Measurements from ENCODE around the gene PDZD2. TPM values are rescaled to one million over a fixed set of nuclear protein-coding genes. Genes with fewer than 3 reads are reported as not detected.

PDZD2 gene
- total RNA-seq, 5 donors from 2014 or later (not counting 1 experiment from before 2014, with no cell fraction given) = 0.66 to 2.2 (median 1.2) TPM

GRCh38 chr5:32131604-32132003 is 492.7 kb downstream of the PDZD2 start:
- DNase-seq = no peak
- H3K4me1 Mint-ChIP-seq = peaks cover 37 to 52% (median 45%) of the 10 kb centered on the region in 3 donors
- H3K27ac Mint-ChIP-seq = no peak overlapping the region
- POLR2A ChIA-PET = interaction anchor here in 1 of 2 donors (0.5 kb wide), 1 partner anchor 249 kb away, joined by 4 read pairs; no protein-coding TSS in a partner anchor
- H3K27me3 ChIP-seq (replicated peaks in 1 of 2; ENCODE audit: control insufficient read depth in 2 of 2, extremely low read depth in 1 of 2, insufficient read depth in 2 of 2, low read length in 1 of 2) = no peaks in the 10 kb centered on the region
- no peak for ATAC-seq (replicated peaks in 1 of 4)
- no peaks in the 10 kb centered on the region for H3K9me3 ChIP-seq
- CTCF ChIA-PET = interaction anchor here in 1 of 2 donors (0.5 kb wide), 1 partner anchor 15 kb away, joined by 5 read pairs; no protein-coding TSS in a partner anchor
- no peaks in the 10 kb centered on the region for H3K27me3 Mint-ChIP-seq
- H3K4me1 ChIP-seq (ENCODE audit: control insufficient read depth in 1 of 2, extremely low read depth in 1 of 2, insufficient read depth in 2 of 2, low read length in 2 of 2) = peaks cover 0 to 8% of the 10 kb centered on the region in 2 experiments
- peaks cover 0 to 27% of the 10 kb centered on the region in 2 donors for H3K36me3 ChIP-seq (ENCODE audit: control insufficient read depth in 2 of 2, extremely low read depth in 1 of 2, insufficient read depth in 1 of 2, low read length in 1 of 2)
- H3K9me3 Mint-ChIP-seq = no peaks in the 10 kb centered on the region
- H3K27ac ChIP-seq (ENCODE audit: low read length) = no peak overlapping the region
- no peak overlapping the region for H3K4me3 Mint-ChIP-seq
- peaks cover 46% of the 10 kb centered on the region for H3K36me3 Mint-ChIP-seq
- WGBS (ENCODE audit: insufficient coverage) = no CpG with 5 or more reads among the region's 1 CpG
- no peak overlapping the region for H3K4me3 ChIP-seq (ENCODE audit: control insufficient read depth in 1 of 2, extremely low read depth in 1 of 2, low read length in 1 of 2)

- no peaks in the 10 kb centered on the region for H3K27me3 Mint-ChIP-seq
- H3K4me3 Mint-ChIP-seq = no peak overlapping the region
- no peaks in the 10 kb centered on the region for H3K9me3 ChIP-seq
- POLR2A ChIA-PET = interaction anchor here in 1 of 2 donors (0.7 kb wide), 1 partner anchor 100 kb away, joined by 3 read pairs; no protein-coding TSS in a partner anchor
- ATAC-seq (replicated peaks in 1 of 4) = no peak
- peaks cover 41% of the 10 kb centered on the region for H3K36me3 Mint-ChIP-seq
- no peaks in the 10 kb centered on the region for H3K27me3 ChIP-seq (replicated peaks in 1 of 2; ENCODE audit: control insufficient read depth in 2 of 2, extremely low read depth in 1 of 2, insufficient read depth in 2 of 2, low read length in 1 of 2)
- no peak overlapping the region for H3K27ac ChIP-seq (ENCODE audit: low read length)
- peaks cover 0 to 8% of the 10 kb centered on the region in 2 experiments for H3K4me1 ChIP-seq (ENCODE audit: control insufficient read depth in 1 of 2, extremely low read depth in 1 of 2, insufficient read depth in 2 of 2, low read length in 2 of 2)
- H3K27ac Mint-ChIP-seq = peak overlapping the region in 1 of 2 donors; percentile 24
- H3K36me3 ChIP-seq (ENCODE audit: control insufficient read depth in 2 of 2, extremely low read depth in 1 of 2, insufficient read depth in 1 of 2, low read length in 1 of 2) = peaks cover 0 to 25% of the 10 kb centered on the region in 2 donors
- no peak overlapping the region for H3K4me3 ChIP-seq (ENCODE audit: control insufficient read depth in 1 of 2, extremely low read depth in 1 of 2, low read length in 1 of 2)
- peaks cover 37 to 49% (median 43%) of the 10 kb centered on the region in 3 donors for H3K4me1 Mint-ChIP-seq
- DNase-seq = no peak
- CTCF ChIA-PET = interaction anchor here in 1 of 2 donors (0.6 kb wide), 1 partner anchor 14 kb away, joined by 4 read pairs; no protein-coding TSS in a partner anchor
- no peaks in the 10 kb centered on the region for H3K9me3 Mint-ChIP-seq
Observed at GRCh38 chr5:32132757-32133156, 493.8 kb downstream of the PDZD2 start.

DNA sequence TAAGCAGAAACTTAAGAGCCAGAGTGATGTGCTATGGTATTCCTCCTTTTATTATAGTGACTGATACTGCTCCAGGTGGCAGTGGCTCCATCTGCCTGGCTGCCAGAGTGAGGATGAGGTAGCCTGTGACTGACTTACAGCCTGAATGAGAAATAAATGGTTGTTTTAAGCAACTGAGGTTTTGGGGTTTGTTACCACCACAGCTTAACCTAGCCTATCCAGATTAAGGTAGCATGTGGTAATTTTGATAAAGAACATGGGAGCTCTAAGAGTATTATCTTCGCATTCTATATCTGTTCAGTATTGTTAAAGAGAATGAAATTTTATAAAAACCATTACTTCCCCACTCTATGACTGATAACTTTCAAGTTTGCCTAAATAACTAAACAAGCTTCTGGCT is 496.2 kb downstream of the PDZD2 start:
- ChIA-PET POLR2A (no interaction called here), CTCF (no interaction called here)
- Histone ChIP-seq H3K4me3 (ENCODE audit: control insufficient read depth in 1 of 2, extremely low read depth in 1 of 2, low read length in 1 of 2) (no peak overlapping the region), H3K27ac (ENCODE audit: low read length) (no peak overlapping the region), H3K4me1 (ENCODE audit: control insufficient read depth in 1 of 2, extremely low read depth in 1 of 2, insufficient read depth in 2 of 2, low read length in 2 of 2) (no peaks in the 10 kb centered on the region), H3K36me3 (ENCODE audit: control insufficient read depth in 2 of 2, extremely low read depth in 1 of 2, insufficient read depth in 1 of 2, low read length in 1 of 2) (peaks cover 0 to 21% of the 10 kb centered on the region in 2 donors), H3K9me3 (no peaks in the 10 kb centered on the region), H3K27me3 (replicated peaks in 1 of 2; ENCODE audit: control insufficient read depth in 2 of 2, extremely low read depth in 1 of 2, insufficient read depth in 2 of 2, low read length in 1 of 2) (no peaks in the 10 kb centered on the region)
- Mint-ChIP-seq H3K36me3 (peaks cover 39% of the 10 kb centered on the region), H3K27ac (peak overlapping the region in 1 of 2 donors; percentile 44), H3K27me3 (no peaks in the 10 kb centered on the region), H3K4me1 (peaks cover 43 to 49% (median 48%) of the 10 kb centered on the region in 3 donors), H3K9me3 (no peaks in the 10 kb centered on the region), H3K4me3 (no peak overlapping the region)
- no CpG with 5 or more reads among the region's 1 CpG for WGBS (ENCODE audit: insufficient coverage)
- no peak for DNase-seq
- no peak for ATAC-seq (replicated peaks in 1 of 4)

DNA sequence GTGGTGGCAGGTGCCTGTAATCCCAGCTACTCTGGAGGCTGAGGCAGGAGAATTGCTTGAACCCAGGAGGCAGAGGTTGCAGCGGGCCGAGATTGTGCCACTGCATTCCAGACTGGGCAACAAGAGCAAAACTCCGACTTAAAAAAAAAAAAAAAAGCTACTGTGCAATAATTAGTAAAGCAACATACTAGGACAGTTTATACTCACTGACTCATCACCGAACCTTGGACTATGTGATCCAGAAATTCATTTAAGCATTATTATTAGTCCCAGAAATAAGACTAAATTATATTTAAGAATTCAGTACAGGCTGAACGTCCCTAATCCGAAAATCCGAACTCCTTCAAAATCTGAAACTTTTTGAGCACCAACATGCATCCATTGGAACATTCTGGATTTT is 497.4 kb downstream of the PDZD2 start:
- peaks cover 43 to 48% (median 46%) of the 10 kb centered on the region in 3 donors for H3K4me1 Mint-ChIP-seq
- Histone ChIP-seq H3K9me3 (no peaks in the 10 kb centered on the region), H3K4me1 (ENCODE audit: control insufficient read depth in 1 of 2, extremely low read depth in 1 of 2, insufficient read depth in 2 of 2, low read length in 2 of 2) (no peaks in the 10 kb centered on the region), H3K36me3 (ENCODE audit: control insufficient read depth in 2 of 2, extremely low read depth in 1 of 2, insufficient read depth in 1 of 2, low read length in 1 of 2) (peaks cover 0 to 21% of the 10 kb centered on the region in 2 donors), H3K27ac (ENCODE audit: low read length) (no peak overlapping the region), H3K27me3 (replicated peaks in 1 of 2; ENCODE audit: control insufficient read depth in 2 of 2, extremely low read depth in 1 of 2, insufficient read depth in 2 of 2, low read length in 1 of 2) (no peaks in the 10 kb centered on the region), H3K4me3 (ENCODE audit: control insufficient read depth in 1 of 2, extremely low read depth in 1 of 2, low read length in 1 of 2) (no peak overlapping the region)
- no peak overlapping the region for H3K4me3 Mint-ChIP-seq
- no peak for DNase-seq
- no peak overlapping the region for H3K27ac Mint-ChIP-seq
- ATAC-seq (replicated peaks in 1 of 4) = no peak
- ChIA-PET CTCF (interaction anchor here in 1 of 2 donors (0.6 kb wide), 1 partner anchor 585 kb away, joined by 5 read pairs; no protein-coding TSS in a partner anchor), POLR2A (interaction anchor here (0.6 kb wide), 2 partner anchors 22 to 244 kb away, joined by 3 read pairs; no protein-coding TSS in a partner anchor)
- H3K36me3 Mint-ChIP-seq = peaks cover 32% of the 10 kb centered on the region
- H3K27me3 Mint-ChIP-seq = no peaks in the 10 kb centered on the region
- H3K9me3 Mint-ChIP-seq = no peaks in the 10 kb centered on the region
- WGBS (ENCODE audit: insufficient coverage) = no CpG with 5 or more reads among the region's 7 CpGs

GRCh38 chr5:32138839-32139493 is 500.0 kb downstream of the PDZD2 start:
- Mint-ChIP-seq H3K36me3 (peaks cover 33% of the 10 kb centered on the region), H3K4me1 (peaks cover 30 to 34% (median 31%) of the 10 kb centered on the region in 3 donors), H3K27ac (peak overlapping the region; percentile 1 to 36), H3K9me3 (no peaks in the 10 kb centered on the region), H3K27me3 (no peaks in the 10 kb centered on the region), H3K4me3 (no peak overlapping the region)
- 100% methylated on average over 1 of the region's 7 CpGs for WGBS (ENCODE audit: insufficient coverage)
- Histone ChIP-seq H3K27me3 (replicated peaks in 1 of 2; ENCODE audit: control insufficient read depth in 2 of 2, extremely low read depth in 1 of 2, insufficient read depth in 2 of 2, low read length in 1 of 2) (no peaks in the 10 kb centered on the region), H3K4me3 (ENCODE audit: control insufficient read depth in 1 of 2, extremely low read depth in 1 of 2, low read length in 1 of 2) (no peak overlapping the region), H3K27ac (ENCODE audit: low read length) (no peak overlapping the region), H3K36me3 (ENCODE audit: control insufficient read depth in 2 of 2, extremely low read depth in 1 of 2, insufficient read depth in 1 of 2, low read length in 1 of 2) (peaks cover 0 to 15% of the 10 kb centered on the region in 2 donors), H3K9me3 (no peaks in the 10 kb centered on the region), H3K4me1 (ENCODE audit: control insufficient read depth in 1 of 2, extremely low read depth in 1 of 2, insufficient read depth in 2 of 2, low read length in 2 of 2) (no peaks in the 10 kb centered on the region)
- POLR2A ChIA-PET = interaction anchor here in 1 of 2 donors (0.6 kb wide), 1 partner anchor 1902 kb away, joined by 7 read pairs; no protein-coding TSS in a partner anchor
- ATAC-seq (replicated peaks in 1 of 4) (no peak), DNase-seq (peak in 6 of 35 experiments; percentile 4 to 18 (median 6))
- CTCF ChIA-PET = no interaction called here

- WGBS (ENCODE audit: insufficient coverage) = no CpG with 5 or more reads among the region's 6 CpGs
- H3K4me1 ChIP-seq (ENCODE audit: control insufficient read depth in 1 of 2, extremely low read depth in 1 of 2, insufficient read depth in 2 of 2, low read length in 2 of 2) = peaks cover 0 to 3% of the 10 kb centered on the region in 2 experiments
- Mint-ChIP-seq H3K27ac (no peak overlapping the region), H3K36me3 (peaks cover 22% of the 10 kb centered on the region), H3K4me3 (no peak overlapping the region), H3K27me3 (no peaks in the 10 kb centered on the region), H3K9me3 (no peaks in the 10 kb centered on the region), H3K4me1 (peaks cover 57 to 68% (median 61%) of the 10 kb centered on the region in 3 donors)
- ChIA-PET POLR2A (interaction anchor here in 1 of 2 donors (0.6 kb wide), 2 partner anchors 29 to 31 kb away, joined by 3 read pairs; no protein-coding TSS in a partner anchor), CTCF (no interaction called here)
- peaks cover 1 to 3% of the 10 kb centered on the region in 2 donors for H3K36me3 ChIP-seq (ENCODE audit: control insufficient read depth in 2 of 2, extremely low read depth in 1 of 2, insufficient read depth in 1 of 2, low read length in 1 of 2)
- H3K9me3 ChIP-seq = no peaks in the 10 kb centered on the region
- H3K27me3 ChIP-seq (replicated peaks in 1 of 2; ENCODE audit: control insufficient read depth in 2 of 2, extremely low read depth in 1 of 2, insufficient read depth in 2 of 2, low read length in 1 of 2) = no peaks in the 10 kb centered on the region
- no peak overlapping the region for H3K27ac ChIP-seq (ENCODE audit: low read length)
- no peak for ATAC-seq (replicated peaks in 1 of 4)
- no peak overlapping the region for H3K4me3 ChIP-seq (ENCODE audit: control insufficient read depth in 1 of 2, extremely low read depth in 1 of 2, low read length in 1 of 2)
- no peak for DNase-seq
Observed at GRCh38 chr5:32143617-32144377, 504.9 kb downstream of the PDZD2 start.

Measured in T-cell (primary cell).